Measurements from ENCODE around the gene CD300LG.

CD300LG gene

DNA sequence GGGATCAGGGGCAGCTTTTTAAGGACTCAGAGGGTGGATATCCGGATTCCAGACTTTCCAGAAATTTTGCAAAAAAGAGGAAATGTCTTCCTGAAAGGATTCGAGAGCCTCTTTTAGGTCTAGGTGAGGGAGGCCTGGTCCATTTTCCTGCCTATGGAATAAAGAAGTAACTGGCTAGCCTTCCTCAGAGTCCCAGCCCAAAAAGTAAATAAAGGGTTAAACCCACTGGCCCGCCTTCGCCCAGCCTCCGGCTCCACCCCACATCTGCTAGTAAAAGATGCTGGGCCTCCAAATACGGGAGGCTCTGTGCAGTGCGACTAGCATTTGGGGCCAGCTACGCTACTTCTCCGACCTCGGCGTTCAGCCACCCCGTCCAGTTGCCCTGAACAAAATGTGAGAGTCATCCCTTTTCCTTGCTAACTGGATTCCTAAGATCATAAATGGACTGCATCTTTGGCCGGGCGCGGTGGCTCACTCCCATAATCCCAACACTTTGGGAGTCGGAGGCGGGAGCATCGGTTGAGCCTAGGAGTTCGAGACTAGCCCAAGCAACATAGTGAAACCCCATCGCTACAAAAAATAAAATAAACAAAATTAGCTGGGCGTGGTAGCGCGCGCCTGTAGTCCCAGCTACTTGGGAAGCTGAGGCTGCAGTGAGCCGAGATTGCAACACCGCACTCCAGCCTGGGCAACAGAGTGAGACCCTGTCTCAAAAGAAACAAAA is 61.2 kb downstream of the CD300LG start:
- no peak for TF ChIP-seq ZNF274 (IDR thresholded peaks at IDR 0.05; ENCODE audit: low read depth, low read length)
- H3K4me3 ChIP-seq (ENCODE audit: low read length): no peak overlapping the region; the same call in 1 of the 2 replicates

DNA sequence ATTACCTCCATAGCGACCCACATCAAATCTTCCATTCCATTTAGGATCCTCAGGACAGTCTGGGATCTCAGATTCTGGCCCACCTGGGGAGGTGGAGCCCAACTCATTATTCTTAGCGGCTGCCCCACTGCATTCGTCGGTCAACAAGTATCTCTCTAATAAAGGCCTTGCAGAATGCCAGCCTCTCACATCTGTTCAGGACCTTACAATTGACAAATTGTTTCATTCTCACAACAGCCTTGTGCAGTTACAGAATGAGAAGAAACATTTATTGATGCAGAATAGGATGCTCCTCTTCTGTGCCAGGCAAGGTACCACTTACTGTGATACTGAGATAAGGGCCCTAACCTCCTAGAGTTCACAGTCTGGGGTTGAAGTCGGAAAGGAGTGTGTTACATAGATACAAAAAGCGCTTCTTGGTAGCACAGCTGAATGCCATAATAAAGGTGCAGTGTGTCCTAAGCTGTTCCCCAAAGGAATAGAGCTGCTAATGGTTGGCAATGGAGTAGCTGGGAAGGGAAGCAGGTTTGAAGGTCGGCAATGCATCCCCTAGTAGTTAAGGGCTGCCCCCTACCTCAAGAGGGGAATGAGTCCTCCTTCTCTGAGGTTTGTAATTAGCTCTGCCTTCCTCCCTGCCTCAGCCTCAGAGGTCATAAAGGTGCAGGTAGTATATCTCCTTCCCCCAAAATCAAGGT is 62.7 kb downstream of the CD300LG start:
- no peak for TF ChIP-seq ZNF274 (IDR thresholded peaks at IDR 0.05; ENCODE audit: low read depth, low read length)
- no peak overlapping the region for H3K4me3 ChIP-seq (ENCODE audit: low read length)

DNA sequence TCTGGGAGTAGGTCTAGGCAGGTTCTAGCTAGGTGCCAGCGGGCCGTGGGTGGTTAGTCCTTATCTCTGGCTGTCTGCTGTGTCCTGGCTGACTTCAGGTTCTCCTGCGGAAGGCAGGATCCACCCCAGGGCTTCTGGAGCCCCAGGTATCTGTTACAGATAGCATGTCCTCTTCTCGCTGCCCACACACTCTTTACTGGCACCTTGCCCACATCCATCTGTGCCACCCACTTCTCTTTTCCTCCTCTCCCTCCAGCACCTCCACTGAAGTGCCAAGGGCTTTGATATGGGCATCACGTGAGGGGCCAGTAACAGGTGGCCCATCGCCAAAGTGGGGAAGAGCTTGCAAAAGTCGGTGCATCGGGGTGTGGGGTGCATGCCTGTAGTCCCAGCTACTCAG is 64.9 kb downstream of the CD300LG start:
- no peak for TF ChIP-seq ZNF274 (IDR thresholded peaks at IDR 0.05; ENCODE audit: low read depth, low read length)
- no peak overlapping the region for H3K4me3 ChIP-seq (ENCODE audit: low read length)

DNA sequence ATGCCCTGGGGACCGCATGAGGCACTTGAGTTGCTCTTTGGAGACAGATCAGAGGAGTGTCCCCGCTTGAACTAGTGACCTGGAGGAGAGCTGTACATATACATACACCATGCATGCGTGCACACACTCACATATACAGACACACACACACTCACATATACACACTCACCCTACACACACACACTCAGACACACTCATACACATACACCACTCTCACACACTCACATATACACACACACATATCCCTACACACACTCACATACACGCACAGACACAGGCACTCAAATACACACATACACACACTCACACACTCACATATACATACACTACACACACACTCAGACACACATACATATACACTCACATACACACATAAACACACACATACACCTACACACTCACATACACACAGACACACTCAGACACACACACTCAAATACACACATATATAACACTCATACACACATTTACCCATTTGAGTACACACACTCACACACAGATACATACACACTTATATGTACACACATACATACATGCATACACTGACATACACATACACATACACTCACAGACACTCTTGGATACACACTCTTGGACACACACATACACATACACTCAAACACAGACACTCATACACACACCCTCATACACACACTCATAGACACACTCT is 65.8 kb downstream of the CD300LG start:
- no peak for TF ChIP-seq ZNF274 (IDR thresholded peaks at IDR 0.05; ENCODE audit: low read depth, low read length)
- H3K4me3 ChIP-seq (ENCODE audit: low read length): no peak overlapping the region

Data from GM08714 (cell line).